ENCODE data around the gene SEC22A. TPM values are rescaled to one million over a fixed set of nuclear protein-coding genes. Genes with fewer than 3 reads are reported as not detected.

SEC22A gene
- total RNA-seq, 1 donor from 2014 or later, result 16.3 TPM

DNA sequence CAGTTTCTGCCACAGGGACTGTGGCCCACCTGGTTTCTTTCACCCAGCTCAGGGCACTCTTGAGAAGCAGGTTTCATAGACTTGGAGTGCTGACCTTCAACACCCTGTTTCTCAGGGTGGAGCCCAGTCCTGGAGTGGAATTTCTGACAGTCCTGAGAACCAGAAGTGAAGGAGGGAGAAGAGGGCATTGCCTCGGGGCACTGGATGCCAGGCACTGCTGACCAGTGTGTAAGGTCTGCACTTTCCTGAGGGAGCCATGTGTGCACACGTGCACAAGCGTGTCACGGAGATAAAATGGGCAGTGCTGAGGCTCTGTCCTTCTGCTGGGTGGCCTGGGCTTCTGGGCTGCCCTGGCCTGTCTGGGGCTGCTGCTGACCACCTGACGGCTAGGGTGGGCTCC lies 118.5 kb downstream of the SEC22A start:
- Mint-ChIP-seq H3K27me3 (peaks cover 3% of the 10 kb centered on the region), H3K27ac (no peak overlapping the region), H3K9me3 (no peaks in the 10 kb centered on the region), H3K4me3 (no peak overlapping the region), H3K4me1 (no peaks in the 10 kb centered on the region), H3K36me3 (ENCODE audit: low read depth) (no peaks in the 10 kb centered on the region)
- intact Hi-C loops (cut with micrococcal nuclease), result loop anchor here (10.0 kb wide), 1 partner anchor 405 kb away; no protein-coding TSS in a partner anchor
- no peak for DNase-seq

DNA sequence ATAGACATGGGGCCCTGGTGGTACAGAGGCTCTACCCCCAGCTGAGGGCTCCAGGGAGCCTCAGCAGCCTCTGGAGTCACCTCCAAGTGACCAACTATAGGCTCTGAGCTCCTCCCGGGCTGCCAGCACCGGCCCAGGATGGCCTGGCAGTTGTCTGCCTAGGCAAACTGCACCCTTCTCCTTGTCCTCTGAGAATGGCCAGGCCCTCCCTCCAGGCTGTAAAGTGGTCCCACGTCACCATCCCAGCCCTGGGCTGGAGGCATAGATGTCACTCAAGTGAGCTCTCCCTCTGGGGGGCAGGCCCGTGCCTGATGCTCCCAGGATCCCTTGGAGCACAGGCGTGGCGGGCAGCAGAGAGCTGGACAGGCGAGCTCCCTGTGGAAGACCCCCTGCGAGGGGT lies 120.1 kb downstream of the SEC22A start:
- intact Hi-C loops (cut with micrococcal nuclease), result loop anchor here (10.0 kb wide), 1 partner anchor 403 kb away; no protein-coding TSS in a partner anchor
- no peaks in the 10 kb centered on the region for H3K36me3 Mint-ChIP-seq (ENCODE audit: low read depth)
- H3K9me3 Mint-ChIP-seq, result no peaks in the 10 kb centered on the region
- H3K27ac Mint-ChIP-seq, result no peak overlapping the region
- no peaks in the 10 kb centered on the region for H3K4me1 Mint-ChIP-seq
- no peak overlapping the region for H3K4me3 Mint-ChIP-seq
- no peak for DNase-seq
- H3K27me3 Mint-ChIP-seq, result no peaks in the 10 kb centered on the region

DNA sequence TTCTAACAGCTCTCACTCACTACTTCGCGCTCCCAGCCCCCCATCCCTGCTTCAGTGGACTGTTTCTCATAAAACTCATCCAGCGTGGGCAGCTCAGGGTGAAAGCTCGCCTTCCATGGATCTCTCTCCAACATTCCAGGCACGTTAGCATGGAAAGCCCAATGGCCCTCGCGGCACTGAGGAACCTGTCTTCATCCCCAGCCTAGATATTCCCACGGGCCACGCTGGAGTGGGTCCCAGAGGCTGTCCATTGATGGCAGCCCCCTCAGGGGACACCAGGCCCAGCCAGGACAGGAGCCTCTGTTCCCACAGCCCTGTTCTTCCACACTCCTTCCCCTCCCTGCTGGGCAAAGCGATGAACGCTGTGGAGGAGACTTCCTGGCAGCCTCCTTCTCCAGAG lies 121.1 kb downstream of the SEC22A start:
- H3K4me3 Mint-ChIP-seq, result no peak overlapping the region
- no peaks in the 10 kb centered on the region for H3K9me3 Mint-ChIP-seq

More for the DNA sequence above, 121.1 kb downstream of the SEC22A start:
- intact Hi-C loops (cut with micrococcal nuclease), result loop anchor here (10.0 kb wide), 1 partner anchor 402 kb away; no protein-coding TSS in a partner anchor
- no peaks in the 10 kb centered on the region for H3K27me3 Mint-ChIP-seq
- DNase-seq, result no peak
- no peak overlapping the region for H3K27ac Mint-ChIP-seq
- H3K36me3 Mint-ChIP-seq (ENCODE audit: low read depth), result no peaks in the 10 kb centered on the region
- H3K4me1 Mint-ChIP-seq, result no peaks in the 10 kb centered on the region

Other genes starting within 250 kb of the SEC22A start
- gene SEMA5B, start 174.2 kb upstream of the SEC22A start, total RNA-seq, result not detected in 2 replicates
- gene PDIA5, start 134.9 kb upstream of the SEC22A start, total RNA-seq, result 25.6 and 29.4 TPM in 2 replicates
- not detected in 2 replicates for gene ADCY5, start 247.1 kb downstream of the SEC22A start, total RNA-seq